NT2/D1 (cell line): Measurements from ENCODE around the gene ITGB7.

Source experiments
- SUZ12 ChIP-seq: IDR thresholded peaks from 2 replicates; pipeline ENCODE4 v1.6.1; 2011; ENCODE audit not compliant: insufficient read length, insufficient read depth; ENCODE audit errors: extremely low read depth
- YY1 ChIP-seq: IDR thresholded peaks from 2 replicates; pipeline ENCODE4 v1.6.1; 2011; ENCODE audit not compliant: insufficient read length, insufficient read depth

DNA sequence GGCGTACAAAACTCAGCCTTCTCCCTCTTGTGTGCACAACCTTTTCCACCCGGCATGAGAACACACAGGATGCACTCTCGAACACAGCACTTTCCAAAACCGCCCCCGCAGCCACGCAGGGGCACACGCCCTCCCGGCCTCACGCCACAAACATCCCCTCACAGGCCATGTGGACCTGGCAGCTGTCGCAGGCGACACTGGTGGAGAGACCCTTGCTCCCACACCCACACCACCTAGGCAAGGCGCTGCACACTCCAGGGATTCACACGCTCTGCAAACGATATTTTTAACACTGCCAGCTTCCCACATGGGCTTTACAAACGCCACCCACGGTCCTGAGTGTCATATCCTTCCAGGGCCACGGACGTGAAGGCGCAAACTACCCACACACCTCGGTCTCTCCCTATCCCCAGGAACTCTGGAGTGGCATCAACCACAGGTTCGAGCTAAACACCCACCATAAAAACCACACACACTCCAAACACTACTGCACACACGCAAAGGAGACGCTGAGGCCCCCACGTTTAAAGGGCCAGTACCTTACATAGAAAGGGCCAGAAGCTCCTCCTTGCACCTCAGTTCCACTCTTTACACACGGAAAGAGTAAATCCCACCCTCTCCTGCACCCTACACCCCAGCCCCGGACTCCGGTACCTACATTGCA, 12.4 kb upstream of the ITGB7 start:
- TF ChIP-seq SUZ12 (no peak), YY1 (no peak)
